ENCODE measurements around the gene SYT9.

The SYT9 gene

DNA sequence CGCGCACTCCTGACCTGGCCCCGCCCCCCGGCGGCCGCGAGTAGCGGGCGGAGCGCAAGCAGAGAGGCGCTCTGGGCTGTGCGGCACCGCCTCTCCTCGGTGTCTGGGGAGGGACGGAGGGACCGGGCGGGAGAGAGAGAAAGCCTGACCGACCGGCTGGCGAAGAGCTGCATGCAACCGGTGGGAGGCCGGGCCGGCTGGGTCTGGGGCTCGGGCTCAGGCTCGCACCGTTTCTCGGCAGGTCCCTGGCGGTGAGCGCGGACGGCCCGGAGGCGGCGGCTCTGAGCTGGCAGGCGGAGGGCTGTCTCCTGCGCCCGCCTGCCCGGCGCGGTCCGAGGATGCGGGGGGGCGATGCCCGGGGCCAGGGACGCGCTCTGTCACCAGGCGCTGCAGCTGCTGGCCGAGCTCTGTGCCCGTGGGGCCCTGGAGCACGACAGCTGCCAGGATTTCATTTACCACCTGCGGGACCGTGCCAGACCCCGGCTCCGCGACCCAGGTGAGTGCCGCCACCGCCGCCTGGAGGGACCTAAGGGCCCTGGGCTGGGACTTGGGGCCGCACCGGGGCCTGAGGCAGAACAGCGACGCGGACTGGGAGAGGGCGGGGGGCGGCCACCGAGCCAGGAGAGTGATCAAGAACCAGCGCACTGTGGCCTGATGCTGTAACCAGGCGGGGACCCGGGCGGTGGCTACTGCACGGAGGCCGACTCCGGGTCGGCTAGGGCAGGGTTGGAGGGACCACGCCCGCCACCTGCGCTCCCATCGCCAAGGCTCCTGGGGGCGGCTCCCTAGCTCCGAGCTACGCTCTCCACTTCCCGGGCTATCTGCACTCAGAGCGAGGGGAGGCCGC lies at the start of gene SYT9:
Gene SYT9 (plus strand): TSS at position 69 of the 847 bp plus-strand sequence. CDS start 283 bp downstream, at position 352.
- DNase-seq (ENCODE audit: insufficient read length, low spot score) (peak; percentile 9), FAIRE-seq (no peak)

DNA sequence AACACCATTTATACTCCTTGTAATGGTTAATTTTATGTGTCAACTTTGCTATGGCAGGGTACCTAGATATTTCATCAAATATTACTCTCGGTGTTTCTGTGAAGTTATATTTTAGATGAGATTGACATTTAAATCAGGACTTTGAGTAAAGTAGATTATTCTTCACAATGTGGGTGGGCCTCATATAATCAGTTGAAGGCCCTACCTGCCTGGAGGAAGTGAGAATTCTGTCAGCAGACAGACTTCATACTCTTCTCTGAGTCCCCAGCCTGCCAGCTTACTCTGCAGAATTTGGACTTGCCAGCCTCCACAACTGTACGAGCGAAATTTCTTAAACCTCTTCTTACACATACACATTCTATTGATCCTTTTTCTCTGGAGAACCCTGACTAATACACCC lies 49.3 kb upstream of the SYT9 start:
- no peak for FAIRE-seq
- no peak for DNase-seq (ENCODE audit: insufficient read length, low spot score)

GRCh38 chr11:7204778-7205177 lies 46.9 kb upstream of the SYT9 start:
- FAIRE-seq (no peak), DNase-seq (ENCODE audit: insufficient read length, low spot score) (no peak)

GRCh38 chr11:7208391-7208790 lies 43.3 kb upstream of the SYT9 start:
- FAIRE-seq (no peak), DNase-seq (ENCODE audit: insufficient read length, low spot score) (no peak)

GRCh38 chr11:7219491-7219890 lies 32.2 kb upstream of the SYT9 start:
- FAIRE-seq (no peak), DNase-seq (ENCODE audit: insufficient read length, low spot score) (no peak)

GRCh38 chr11:7220636-7221035 lies 31.1 kb upstream of the SYT9 start:
- FAIRE-seq = no peak
- DNase-seq (ENCODE audit: insufficient read length, low spot score) = no peak

DNA sequence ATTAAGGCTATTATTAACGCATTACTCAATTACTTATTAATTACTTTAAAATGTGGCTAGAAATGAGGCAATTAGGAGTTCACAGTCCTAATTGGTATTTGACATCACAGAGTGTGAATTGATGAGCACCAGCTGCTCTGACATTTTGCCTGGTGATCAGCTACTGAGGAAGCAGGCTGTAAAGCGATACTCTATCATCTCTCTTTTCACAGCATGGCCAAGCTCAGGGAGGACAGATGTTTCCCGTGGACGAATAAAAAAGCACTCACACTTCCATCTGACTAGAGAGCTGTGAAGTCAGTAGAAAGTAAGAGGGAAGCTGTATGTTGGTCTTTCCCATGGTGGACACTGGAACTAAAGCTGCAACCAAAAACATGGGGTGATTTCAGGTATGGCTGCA lies 29.1 kb upstream of the SYT9 start:
- DNase-seq (ENCODE audit: insufficient read length, low spot score) (no peak), FAIRE-seq (no peak)

DNA sequence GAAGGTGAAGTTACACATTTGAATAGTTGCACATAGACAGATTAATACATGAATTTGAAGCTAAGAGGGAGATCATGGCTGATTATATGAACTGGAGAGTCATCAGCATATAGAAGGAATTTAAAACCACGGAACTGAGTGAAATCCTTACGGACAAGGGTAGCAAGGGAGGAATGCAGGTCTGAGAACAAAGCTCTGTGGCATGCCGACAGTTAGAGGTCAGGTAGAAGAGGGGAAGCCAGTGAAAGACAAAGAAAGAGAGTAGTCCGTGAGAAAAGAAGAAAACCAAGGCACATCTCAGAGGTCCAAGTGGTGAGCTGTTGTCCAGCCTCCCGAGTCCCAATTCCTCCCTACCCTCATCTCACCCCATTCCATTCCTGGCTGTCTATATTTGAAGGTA lies 11.8 kb upstream of the SYT9 start:
- DNase-seq (ENCODE audit: insufficient read length, low spot score) (no peak), FAIRE-seq (no peak)

- DNase-seq (ENCODE audit: insufficient read length, low spot score) = no peak
- FAIRE-seq = no peak
These were observed 6.4 kb upstream of the SYT9 start for GRCh38 chr11:7245341-7245740.

DNA sequence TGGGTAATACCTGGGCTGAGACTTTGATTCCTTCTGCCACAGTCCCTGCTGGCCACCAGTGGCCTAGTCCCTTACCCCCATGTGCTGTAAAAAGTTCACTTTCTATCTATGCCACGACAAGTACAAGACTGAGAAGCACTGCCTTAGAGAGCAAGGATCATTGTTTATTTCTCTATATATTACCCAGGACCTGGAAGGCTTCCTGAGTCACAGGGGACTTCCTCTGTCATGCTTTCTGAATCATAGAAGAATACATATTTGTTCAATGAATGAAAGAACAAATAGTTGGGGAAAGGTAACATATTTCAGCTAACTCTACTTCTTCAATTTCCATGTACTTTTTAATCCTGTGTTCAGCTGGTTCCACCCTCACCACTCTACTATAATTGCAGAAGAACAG lies 5.5 kb upstream of the SYT9 start:
- DNase-seq (ENCODE audit: insufficient read length, low spot score) (no peak), FAIRE-seq (no peak)

GRCh38 chr11:7250166-7250565 lies 1.5 kb upstream of the SYT9 start:
- FAIRE-seq (no peak), DNase-seq (ENCODE audit: insufficient read length, low spot score) (no peak)

GRCh38 chr11:7251487-7251835 lies 243 bp upstream of the SYT9 start:
- DNase-seq (ENCODE audit: insufficient read length, low spot score) (no peak), FAIRE-seq (no peak)

GRCh38 chr11:7252683-7253213 lies 1.0 kb downstream of the SYT9 start:
- FAIRE-seq (no peak), DNase-seq (ENCODE audit: insufficient read length, low spot score) (no peak)

- FAIRE-seq = no peak
- DNase-seq (ENCODE audit: insufficient read length, low spot score) = no peak
These were observed 2.1 kb downstream of the SYT9 start for GRCh38 chr11:7253800-7254199.

DNA sequence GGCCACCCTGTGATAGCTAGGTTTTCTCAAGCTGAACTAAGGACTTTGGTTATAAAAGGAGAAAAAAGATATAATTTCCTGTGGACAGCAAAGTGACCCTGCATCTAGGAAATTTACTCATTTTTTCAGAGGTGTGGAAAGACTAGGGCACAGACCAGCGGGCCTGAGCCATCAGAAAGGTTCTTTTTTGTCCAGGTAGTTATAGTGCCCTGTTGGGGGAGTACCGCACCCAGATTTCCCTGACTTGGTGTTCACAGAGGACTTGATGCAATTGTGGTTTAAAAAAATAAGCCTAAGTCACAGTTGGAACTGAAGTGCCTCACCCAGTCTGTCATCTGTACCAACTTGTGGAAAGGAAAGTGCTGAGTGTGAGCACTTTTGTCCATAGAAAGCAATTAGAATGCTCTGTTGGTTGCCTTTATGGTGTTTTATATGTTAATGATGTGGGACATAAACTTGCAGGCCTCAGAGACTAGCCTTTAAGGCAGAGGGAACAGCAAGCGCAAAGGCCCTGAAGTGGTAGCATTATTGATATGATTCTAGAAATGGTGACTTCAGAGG lies 3.1 kb downstream of the SYT9 start:
- FAIRE-seq = no peak
- no peak for DNase-seq (ENCODE audit: insufficient read length, low spot score)

- no peak for FAIRE-seq
These were observed 5.2 kb downstream of the SYT9 start for GRCh38 chr11:7256943-7257342.

DNA sequence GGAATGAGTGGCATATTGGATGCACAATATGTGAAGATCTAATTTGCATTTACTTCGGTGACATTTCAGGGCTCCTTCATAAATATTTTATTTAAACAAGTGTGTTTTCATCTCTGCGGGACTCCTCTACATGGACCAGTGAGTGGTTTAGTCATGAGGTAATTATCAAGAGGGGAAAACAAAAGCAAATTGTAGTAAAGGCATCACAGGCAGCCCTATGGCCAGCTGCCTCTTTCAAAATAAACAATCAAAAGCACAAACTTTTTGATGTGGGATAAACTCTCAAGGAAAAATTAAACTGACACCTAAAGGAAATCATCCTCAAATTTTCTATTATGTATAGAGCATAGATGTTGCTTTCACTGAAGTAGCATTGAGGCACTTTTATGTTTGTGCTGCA lies 6.0 kb downstream of the SYT9 start:
- no peak for DNase-seq (ENCODE audit: insufficient read length, low spot score)
- FAIRE-seq = no peak

More at GRCh38 chr11:7256943-7257342, 5.2 kb downstream of the SYT9 start:
- DNase-seq (ENCODE audit: insufficient read length, low spot score) = no peak

DNA sequence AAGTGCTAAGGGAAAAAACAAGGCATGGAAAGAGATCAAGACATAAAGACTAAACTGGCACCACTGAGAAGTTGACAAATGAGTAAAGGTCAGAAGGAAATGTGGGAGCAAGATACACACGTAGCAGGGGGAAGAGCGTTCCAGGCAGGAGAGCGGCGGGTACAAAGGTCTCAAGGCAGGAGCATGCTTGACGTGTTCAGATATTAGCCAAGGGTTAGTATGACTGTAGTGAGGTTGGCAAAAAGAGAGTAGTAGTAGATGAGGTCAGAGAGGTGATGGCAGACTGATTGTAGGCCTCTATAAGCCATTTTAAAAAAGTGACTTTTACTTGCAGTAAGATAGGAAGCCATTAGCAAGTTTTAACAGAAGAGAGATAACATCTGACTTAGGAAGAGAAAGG lies 9.9 kb downstream of the SYT9 start:
- FAIRE-seq (no peak), DNase-seq (ENCODE audit: insufficient read length, low spot score) (no peak)

DNA sequence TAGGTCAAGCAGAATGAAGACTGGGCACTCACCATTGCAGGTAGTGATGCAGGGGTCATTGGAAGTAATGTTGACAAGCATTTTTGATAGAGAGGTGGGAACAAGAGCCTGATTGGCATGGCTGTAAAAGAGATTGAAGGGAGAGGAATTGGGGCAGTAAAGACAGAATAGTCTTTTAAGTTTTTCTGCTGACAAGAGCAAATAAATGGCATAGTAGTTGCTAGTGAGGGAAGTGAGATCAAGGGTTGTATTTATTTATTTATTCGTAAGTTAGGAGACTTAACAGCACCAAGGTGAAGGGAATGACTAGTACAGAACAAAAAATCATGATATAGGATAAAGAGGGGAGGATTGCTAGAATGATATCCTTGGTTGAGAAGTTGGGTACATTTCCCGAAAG lies 11.0 kb downstream of the SYT9 start:
- no peak for FAIRE-seq
- no peak for DNase-seq (ENCODE audit: insufficient read length, low spot score)

GRCh38 chr11:7263842-7264241 lies 12.1 kb downstream of the SYT9 start:
- FAIRE-seq = no peak
- DNase-seq (ENCODE audit: insufficient read length, low spot score) = no peak

GRCh38 chr11:7268758-7269157 lies 17.1 kb downstream of the SYT9 start:
- no peak for FAIRE-seq
- DNase-seq (ENCODE audit: insufficient read length, low spot score) = no peak

GRCh38 chr11:7270233-7270865 lies 18.6 kb downstream of the SYT9 start:
- DNase-seq (ENCODE audit: insufficient read length, low spot score) (no peak), FAIRE-seq (no peak)
